ENCODE measurements around the gene NAB2. TPM values are rescaled to one million over a fixed set of nuclear protein-coding genes. Genes with fewer than 3 reads are reported as not detected.

The NAB2 gene
- total and polyA plus RNA-seq, 2 donors (not counting 3 experiments of a cell fraction or from before 2014, with no cell fraction given): 14.6 to 15.9 TPM

DNA sequence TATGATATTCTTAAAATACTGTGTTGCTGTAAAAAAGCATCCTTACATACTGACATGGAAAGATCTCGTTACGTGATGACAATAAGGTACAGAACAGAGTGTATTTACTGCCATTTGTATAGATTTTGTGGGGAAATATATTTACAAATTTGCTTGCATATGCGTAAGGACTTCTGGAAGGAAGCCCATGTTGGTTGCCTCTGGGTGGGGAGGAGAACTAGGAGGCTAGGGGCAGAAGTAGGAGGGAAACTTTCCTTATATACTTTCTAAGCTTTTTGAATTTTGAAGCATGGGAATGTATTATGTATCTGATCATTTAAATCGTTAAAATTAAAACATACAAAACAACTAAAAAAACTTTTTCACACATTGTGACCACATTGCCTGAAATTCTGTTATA lies 48.7 kb upstream of the NAB2 start:
- Histone ChIP-seq H3K4me1 (ENCODE audit: control insufficient read depth, extremely low read depth, insufficient read depth, low read length) (no peaks in the 10 kb centered on the region), H3K36me3 (ENCODE audit: control insufficient read depth in 2 of 2, extremely low read depth in 1 of 2, insufficient read depth in 2 of 2, low read length in 2 of 2) (no peaks in the 10 kb centered on the region), H4K20me1 (replicated peaks; ENCODE audit: control insufficient read depth, extremely low read depth, insufficient read depth, low read length) (no peaks in the 10 kb centered on the region), H3K4me3 (replicated peaks in 1 of 3; ENCODE audit: insufficient read depth in 1 of 3, low read depth in 1 of 3, low read length in 3 of 3) (no peak overlapping the region), H3K27ac (ENCODE audit: insufficient read depth, low read depth, low read length) (no peak overlapping the region), H3K79me2 (ENCODE audit: control insufficient read depth, insufficient read depth, low read length) (no peaks in the 10 kb centered on the region), H3K9ac (replicated peaks; ENCODE audit: extremely low read depth, insufficient read depth, low read length) (no peak overlapping the region), H3K4me2 (ENCODE audit: insufficient read depth, low read length) (no peak overlapping the region), H3K27me3 (ENCODE audit: control insufficient read depth in 2 of 2, insufficient read depth in 2 of 2, low read length in 2 of 2) (peaks cover 22 to 27% of the 10 kb centered on the region in 2 experiments), H2AFZ (ENCODE audit: low read depth, low read length) (no peak overlapping the region), H3K9me3 (replicated peaks; ENCODE audit: control insufficient read depth, insufficient read depth, low read length) (no peaks in the 10 kb centered on the region), H3K9me1 (replicated peaks; ENCODE audit: control insufficient read depth, extremely low read depth, insufficient read depth, low read length) (no peaks in the 10 kb centered on the region)
- dilution Hi-C loops (cut with MboI; ENCODE audit: extremely low pct_ligation_motif_present, low sequenced_read_pairs) (no loop called here), intact Hi-C loops (cut with micrococcal nuclease) (no loop called here)
- no peak for TF ChIP-seq POLR2A (IDR thresholded peaks at IDR 0.05; ENCODE audit: low read depth, low read length)
- no peak for TF ChIP-seq GATA2 (IDR thresholded peaks at IDR 0.05; ENCODE audit: insufficient read depth, insufficient read length, low read depth, low read length)
- TF ChIP-seq, protein P1, sequence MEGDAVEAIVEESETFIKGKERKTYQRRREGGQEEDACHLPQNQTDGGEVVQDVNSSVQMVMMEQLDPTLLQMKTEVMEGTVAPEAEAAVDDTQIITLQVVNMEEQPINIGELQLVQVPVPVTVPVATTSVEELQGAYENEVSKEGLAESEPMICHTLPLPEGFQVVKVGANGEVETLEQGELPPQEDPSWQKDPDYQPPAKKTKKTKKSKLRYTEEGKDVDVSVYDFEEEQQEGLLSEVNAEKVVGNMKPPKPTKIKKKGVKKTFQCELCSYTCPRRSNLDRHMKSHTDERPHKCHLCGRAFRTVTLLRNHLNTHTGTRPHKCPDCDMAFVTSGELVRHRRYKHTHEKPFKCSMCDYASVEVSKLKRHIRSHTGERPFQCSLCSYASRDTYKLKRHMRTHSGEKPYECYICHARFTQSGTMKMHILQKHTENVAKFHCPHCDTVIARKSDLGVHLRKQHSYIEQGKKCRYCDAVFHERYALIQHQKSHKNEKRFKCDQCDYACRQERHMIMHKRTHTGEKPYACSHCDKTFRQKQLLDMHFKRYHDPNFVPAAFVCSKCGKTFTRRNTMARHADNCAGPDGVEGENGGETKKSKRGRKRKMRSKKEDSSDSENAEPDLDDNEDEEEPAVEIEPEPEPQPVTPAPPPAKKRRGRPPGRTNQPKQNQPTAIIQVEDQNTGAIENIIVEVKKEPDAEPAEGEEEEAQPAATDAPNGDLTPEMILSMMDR (IDR thresholded peaks at IDR 0.05; ENCODE audit: extremely low read depth in 1 of 2, insufficient read depth in 1 of 2, low read depth in 1 of 2, low read length in 2 of 2): no peak
- TF ChIP-seq MYC (IDR thresholded peaks at IDR 0.05; ENCODE audit: low read depth, low read length): no peak
- TF ChIP-seq EZH2 (IDR thresholded peaks at IDR 0.05; ENCODE audit: borderline replicate concordance, low read depth, low read length, severe bottlenecking): no peak
- no peak for TF ChIP-seq JUN (IDR thresholded peaks at IDR 0.05; ENCODE audit: borderline replicate concordance, insufficient read depth, insufficient read length, low read depth)
- TF ChIP-seq FOS (IDR thresholded peaks at IDR 0.05; ENCODE audit: borderline replicate concordance, insufficient read depth, low read length): no peak
- no peak for TF ChIP-seq POLR2AphosphoS5 (IDR thresholded peaks at IDR 0.05; ENCODE audit: insufficient read depth, low read depth, low read length)
- TF ChIP-seq, protein P2, sequence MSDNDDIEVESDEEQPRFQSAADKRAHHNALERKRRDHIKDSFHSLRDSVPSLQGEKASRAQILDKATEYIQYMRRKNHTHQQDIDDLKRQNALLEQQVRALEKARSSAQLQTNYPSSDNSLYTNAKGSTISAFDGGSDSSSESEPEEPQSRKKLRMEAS (IDR thresholded peaks at IDR 0.05; ENCODE audit: insufficient read depth, insufficient read length): no peak
- ChIA-PET POLR2A (no interaction called here), CTCF (interaction anchor here (1.2 to 1.3 kb wide), 3 partner anchors 9 to 52 kb away, joined by 5 to 6 read pairs (median 6); no protein-coding TSS in a partner anchor)
- no TSS peak for BruUV-seq (replicated peaks)
- DNase-seq (ENCODE audit: low read depth, low spot score): no peak
- FAIRE-seq: no peak

Measured in endothelial cell of umbilical vein (primary cell).